ENCODE measurements around the gene MT2A.

The MT2A gene

DNA sequence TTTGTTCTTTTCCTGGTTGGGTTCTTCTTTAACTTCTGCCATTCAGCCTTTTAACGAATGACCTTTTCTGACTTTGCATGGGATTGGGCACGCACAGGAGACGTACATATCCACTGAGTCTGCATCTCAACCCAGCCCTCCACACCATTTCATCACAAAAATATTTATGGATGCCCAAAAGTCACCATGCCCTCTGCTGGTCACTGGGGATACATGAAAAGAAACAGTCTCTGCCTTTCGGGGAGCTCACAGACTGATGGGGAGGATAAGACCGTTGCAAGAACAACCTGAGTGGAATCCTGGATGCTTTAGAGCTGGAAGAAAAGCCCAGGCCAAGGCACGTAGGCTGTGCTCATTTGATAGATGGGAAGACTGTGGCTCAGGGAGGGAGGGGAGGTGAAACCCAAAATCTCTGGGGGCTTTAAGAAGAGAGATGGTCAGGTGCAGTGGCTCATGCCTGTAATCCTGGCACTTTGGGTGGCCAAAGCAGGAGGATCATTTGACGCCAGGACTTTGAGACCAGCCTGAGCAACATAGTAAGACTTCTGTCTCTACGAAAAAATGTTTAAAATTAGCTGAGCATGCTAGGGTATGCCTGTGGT is 7.9 kb upstream of the MT2A start:
- no peak for DNase-seq

DNA sequence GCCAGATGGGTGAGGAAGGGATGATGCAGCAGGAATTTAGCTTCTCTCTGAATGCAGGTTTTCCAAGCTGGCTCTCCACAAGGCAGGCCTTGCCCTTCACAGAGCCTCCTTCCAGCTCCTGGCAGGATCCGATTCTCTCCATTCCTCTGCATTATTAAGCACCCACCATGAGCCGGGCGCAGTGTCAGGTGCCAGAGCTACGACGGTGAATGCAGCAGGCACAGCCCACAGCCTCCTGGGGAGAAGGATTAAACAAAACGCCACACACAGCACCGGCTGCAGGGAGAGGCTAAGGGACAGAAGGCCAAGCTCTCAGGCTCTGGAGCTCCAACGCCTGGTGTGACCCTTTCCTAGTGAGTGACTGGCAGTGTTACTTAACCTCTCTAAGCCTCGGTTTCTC is 7.1 kb upstream of the MT2A start:
- no peak for DNase-seq

DNA sequence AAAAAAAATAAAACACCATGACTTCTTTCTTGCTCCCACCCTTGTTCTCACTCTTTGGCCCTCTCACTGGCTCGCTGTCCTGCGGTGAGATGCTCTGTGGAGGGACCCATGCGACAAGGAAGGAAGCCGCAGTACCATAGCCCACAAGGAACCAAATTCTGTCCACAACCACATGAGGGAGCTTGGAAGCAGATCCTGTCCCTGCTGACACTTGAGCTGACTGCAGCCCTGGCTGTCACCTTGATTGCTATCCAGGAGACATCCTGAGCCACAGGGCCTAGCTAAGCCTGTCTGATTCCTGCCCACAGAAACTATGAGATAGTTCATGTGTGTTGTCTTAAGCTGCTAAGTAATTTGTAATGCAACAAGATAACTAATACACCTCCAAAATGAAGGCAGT is 4.8 kb upstream of the MT2A start:
- DNase-seq = no peak

DNA sequence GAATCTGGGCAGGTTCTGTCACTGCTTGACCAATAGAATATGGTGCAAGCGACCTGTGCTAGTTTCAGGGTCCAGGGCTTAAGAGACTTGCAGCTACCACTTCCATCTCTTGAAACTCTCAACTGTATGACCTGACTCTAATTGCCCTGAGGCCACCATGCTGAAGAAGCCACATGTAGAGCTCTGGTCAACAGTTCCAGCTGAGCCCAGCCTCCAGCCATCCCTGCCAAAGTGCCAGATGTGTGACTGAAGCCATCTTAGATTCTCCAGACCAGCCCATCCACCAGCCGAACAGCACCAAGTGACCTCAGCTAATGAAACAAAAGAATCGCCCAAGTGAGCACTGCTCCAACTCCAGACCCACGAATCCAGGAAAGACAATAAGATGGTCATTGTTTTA is 3.4 kb upstream of the MT2A start:
- DNase-seq = no peak

DNA sequence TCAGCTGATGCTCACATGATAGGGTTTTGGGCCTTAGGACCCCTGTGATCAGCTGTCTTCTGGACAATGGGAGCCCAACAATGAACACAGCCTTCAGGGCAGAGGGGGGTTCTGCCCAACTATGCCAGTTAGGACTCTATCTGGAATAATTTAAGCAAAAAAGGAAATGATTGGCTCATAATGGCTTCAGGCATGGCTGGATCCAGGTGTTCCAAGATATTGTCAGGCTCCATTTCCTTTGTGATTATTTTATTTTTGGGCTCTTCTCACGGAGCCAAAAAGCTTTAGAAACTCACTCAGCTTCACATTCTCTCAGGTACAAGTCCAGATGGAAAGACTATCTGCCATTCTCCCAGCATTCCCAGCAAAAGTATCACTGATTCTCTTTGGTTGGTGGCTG is 2.9 kb upstream of the MT2A start:
- DNase-seq = no peak

DNA sequence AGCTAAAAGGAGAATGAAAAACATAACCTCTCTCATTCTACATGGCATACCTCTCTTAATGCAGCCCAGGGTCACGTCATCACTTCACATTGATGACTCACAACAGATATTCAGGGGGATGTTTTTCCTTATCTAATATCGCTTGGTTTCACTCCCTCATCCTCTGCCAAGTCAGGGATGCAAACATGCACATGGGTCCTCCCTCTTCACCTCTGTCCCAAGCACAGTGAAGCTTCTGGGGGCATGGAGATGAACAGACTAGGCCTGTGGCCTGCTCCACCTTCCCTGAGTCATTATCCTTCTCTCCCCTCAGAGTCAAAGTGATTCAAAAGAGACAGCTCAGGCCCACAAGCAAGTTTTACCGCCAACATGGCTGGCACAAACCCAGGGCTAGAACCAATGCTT is 2.3 kb upstream of the MT2A start:
- DNase-seq = no peak

DNA sequence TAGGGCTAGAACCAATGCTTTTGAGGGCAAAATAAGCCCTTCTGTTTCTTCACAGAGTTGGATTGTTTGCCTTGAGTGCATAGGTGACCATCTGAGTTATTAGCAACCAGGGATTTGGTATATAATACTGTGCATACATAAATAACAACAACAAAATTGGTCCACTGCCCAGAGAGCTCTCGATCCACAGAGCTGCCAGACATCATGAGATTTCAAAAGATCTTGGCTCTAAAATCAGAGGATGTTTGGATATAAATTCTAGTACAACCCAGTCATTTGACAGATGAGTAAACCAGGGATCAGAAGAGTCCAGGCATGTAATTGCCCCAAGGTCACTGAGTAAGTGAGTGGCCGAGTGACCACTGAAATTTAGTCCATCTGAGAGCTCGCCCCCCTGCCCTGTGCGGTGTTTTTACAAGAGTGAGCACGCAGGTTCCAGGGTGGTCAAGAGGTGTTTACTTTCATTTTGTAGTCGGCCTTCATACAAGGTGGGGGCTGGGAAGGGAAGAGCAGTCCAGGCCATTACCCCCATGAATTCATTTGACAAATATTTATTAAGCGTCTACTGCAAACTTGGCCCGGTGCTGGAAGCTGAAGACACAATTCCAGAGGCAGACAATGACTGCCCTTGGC is 1.8 kb upstream of the MT2A start:
- no peak for DNase-seq

DNA sequence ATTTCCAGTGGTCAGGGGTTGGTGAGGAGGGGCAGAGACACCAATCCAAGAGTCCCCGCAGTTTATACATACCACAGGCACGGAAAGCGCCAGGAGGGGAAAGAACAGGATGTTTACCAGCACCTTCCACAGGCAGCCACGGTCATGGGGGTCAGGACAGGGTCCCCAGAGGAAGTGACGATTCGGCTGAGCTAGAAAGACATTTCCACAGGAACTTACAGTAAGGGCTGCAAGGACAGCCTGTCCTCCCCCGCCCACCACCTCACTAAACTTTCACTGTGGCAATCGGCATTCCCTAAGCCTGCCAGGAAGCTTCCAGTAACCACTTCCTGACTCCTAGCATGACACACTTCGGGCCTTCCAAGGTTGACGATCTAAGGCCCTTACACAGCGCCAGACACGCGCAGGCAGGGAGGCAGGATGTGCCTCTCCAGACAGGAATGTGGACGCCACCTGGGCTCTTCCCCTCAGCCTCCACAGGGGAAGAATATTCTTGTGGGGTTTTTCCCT is 1.2 kb upstream of the MT2A start:
- no peak for DNase-seq

DNA sequence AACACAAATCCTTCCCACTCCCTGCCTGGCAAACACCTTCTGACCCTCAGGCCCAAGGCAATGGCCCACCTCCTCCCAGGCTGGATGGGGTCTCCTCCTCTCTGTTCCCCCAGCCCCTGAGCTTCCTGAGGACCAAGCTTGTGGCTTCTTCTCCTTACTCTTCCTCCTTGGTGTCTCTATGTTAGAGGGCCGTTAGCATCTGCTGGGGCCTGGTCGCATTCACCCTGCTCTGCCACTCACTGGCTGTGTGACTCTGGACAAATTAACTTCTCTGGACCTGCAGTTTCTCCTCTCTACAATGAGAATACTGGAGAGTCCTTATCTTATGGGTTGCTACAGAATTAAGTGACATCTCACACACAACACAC is 725 bp upstream of the MT2A start:
- DNase-seq = no peak

DNA sequence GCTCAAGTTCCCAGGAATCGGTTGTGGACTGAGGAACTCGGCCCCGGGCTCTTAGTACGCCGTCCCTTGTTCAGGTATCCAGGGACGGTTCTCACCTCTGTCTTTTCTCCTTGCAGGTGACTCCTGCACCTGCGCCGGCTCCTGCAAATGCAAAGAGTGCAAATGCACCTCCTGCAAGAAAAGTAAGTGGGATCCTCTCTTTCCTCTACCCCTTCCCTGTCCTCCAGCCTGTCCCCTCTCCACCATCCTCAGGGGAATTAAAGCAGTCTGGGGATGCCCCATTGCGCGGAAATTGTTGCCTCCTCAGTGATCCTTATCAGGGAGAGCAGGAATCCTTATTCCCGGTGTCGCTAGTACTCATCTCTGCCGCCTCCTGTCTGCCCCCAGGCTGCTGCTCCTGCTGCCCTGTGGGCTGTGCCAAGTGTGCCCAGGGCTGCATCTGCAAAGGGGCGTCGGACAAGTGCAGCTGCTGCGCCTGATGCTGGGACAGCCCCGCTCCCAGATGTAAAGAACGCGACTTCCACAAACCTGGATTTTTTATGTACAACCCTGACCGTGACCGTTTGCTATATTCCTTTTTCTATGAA is 585 bp downstream of the MT2A start:
- no peak for DNase-seq

DNA sequence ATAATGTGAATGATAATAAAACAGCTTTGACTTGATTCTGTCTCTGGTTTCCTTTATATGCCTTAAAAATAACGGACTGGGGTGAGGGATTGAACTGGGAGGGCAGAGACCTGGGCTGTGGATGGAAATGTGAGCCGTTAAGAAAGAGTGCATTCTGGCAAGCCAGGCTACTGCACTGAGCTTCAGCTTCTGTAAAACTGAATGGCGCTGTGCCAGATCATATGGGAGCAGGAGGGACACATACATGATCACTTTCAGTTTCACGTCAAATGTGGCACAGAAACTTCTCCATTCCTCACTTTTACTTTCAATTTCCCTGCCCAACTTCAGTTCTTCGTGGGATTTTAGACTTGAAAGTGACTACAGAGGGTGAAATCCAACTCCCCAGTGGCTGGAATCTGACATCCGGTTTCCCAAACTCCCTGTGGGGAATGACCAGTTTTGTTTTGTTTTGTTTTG is 1.1 kb downstream of the MT2A start:
- peak in 3 of 4 experiments; percentile 18 to 54 (median 38) for DNase-seq

DNA sequence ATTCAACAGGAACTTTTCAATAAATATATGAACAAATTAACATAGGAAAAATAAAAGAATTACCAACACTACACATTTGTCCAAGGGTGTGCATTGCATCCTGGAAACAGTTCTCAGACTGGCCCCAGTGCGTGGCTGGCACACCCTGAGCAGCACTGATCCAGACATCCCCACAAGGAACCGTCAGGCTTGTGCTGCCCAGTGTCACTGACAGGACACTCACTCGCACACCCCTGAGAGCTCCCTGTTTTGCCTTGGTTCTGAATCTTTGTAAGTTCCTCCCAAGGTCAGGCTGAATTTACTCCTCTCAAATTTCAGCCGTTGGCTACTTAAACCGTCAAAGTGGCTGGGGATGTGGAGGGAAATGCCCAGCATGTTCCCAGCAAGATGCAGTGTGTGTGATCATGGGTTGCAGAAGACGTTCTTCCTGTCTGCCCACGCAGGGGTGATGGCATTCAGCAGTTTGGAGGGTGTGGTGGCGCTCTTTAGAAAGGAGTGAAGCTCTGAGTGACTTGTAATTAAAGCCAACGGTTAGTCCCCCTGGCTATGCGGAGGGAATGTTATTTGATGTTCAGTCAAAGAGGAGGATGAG is 1.7 kb downstream of the MT2A start:
- peak in 3 of 4 experiments; percentile 12 to 32 (median 18) for DNase-seq

DNA sequence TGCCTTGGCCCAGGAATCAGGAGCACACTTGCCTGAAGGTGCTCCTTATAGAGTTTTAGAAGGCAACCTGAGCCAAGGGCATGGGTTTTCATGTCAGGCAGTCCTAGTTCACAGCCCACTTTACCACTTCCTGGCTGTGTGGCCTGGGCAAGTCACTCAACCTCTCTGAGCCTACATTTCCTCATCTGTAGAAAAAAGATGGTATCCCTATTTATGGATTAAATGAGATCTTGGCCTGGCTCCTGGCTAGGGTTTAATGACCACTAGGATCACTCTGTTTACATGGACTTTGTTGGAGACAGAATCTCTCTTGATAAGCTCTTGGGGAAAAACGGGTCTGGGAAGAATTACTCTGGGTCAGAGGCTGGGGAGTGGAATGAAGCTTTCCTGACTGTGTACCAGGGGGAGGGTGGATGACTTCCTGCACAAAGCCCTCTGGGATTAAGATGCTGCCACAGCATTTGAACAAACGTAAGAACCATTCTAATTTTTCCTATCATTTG is 2.3 kb downstream of the MT2A start:
- no peak for DNase-seq

DNA sequence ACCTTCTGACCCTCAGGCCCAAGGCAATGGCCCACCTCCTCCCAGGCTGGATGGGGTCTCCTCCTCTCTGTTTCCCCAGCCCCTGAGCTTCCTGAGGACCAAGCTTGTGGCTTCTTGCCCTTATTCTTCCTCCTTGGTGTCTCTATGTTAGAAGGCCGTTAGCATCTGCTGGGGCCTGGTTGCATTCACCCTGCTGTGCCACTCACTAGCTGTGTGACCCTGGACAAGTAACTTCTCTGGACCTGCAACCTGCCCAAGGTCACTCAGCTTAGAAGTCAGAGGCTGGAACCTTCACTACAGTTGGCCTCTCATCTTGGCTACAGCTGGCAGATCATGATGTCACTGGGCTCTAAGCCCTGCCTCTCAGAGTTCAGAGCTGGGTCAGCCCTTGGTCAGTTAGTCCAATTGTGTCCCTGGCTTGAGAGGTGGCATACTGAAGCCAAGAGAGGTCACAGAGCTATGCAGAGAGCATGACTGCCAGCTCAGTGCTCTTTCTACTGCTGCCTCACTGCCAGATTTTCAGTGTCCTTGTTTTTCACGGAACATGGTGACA is 3.0 kb downstream of the MT2A start:
- no peak for DNase-seq

DNA sequence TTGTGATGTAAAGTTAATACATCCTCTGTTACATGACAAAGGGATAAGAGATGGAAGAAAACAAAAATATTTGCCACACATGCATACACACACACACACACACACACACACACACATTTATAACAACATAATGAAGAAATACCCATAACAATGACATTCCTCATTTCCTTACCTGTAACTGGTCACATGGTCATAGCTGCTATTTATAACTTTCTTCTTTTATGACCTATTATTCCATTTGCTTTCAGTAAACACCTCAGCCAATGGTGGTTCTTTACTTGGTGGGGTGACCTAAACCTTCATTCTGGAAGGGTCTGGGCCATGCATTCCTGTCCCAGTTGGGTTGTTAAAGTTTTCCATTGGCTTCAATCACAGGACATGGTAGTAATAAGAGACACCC is 5.3 kb downstream of the MT2A start:
- DNase-seq = no peak

DNA sequence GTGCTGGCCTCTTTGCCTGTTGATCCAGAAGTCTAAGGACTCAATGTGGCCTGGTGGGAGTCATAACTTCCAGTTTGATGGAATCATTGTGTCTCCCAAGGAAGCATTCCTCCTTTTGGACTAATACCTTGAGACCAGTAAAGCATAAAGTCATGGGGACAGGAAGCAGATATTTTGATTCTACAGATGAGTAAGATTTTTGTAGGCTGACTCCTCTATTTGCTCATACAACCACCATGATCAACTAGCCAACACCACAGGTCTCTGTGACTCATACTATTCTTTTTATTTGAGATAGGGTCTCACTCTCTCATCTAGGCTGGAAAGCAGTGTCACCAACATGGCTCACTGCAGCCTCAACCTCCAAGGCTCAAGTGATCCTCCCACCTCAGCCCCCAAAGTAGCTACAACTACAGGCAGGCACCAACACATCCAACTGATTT is 6.2 kb downstream of the MT2A start:
- DNase-seq = no peak

DNA sequence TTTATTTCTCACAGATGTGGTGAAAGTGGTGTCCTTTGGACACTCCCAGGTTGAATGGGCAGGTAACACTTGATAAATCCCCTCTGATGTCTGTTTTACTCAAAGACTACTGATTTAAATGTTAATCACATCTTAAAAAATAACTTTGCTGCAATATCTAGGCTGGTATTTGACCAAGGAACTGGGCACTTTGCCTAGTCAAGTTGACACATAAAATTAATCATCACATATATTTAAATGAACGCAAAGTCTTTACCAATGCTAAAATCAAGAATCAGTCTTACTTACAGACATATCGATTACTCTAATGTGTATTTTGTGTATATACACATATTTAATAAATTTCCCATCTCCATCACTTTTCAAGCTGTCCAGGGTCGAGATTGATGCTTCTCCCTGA is 7.0 kb downstream of the MT2A start:
- DNase-seq = no peak

DNA sequence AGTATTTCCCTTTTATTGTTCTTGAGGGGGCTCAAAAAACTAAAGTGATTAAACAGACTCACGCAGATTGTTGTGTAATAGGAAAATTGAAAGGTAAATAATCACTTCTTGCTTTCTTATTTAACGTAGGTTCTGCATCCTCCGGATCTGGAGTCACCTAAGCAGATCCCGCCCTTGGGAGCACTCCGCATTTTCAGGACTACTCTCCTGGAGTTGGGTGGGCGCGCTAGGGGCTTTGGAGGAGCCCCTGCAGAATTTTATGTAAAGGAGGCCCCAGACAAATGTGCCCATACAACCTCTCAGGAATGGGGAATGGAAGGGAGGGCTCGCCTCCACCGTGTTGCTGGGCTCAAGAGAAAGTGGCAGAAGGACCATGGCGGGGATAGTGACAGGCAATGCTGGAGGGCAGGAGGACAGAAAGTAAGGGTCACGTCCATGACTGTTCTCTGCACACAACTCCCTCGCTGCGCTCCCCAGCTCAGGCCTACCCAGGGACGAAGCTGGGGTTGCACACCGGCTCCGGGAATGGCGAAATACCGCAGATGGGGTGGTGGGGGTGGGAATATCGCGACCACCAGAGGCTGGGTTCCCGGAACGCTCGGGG is 8.3 kb downstream of the MT2A start:
- no peak for DNase-seq

DNA sequence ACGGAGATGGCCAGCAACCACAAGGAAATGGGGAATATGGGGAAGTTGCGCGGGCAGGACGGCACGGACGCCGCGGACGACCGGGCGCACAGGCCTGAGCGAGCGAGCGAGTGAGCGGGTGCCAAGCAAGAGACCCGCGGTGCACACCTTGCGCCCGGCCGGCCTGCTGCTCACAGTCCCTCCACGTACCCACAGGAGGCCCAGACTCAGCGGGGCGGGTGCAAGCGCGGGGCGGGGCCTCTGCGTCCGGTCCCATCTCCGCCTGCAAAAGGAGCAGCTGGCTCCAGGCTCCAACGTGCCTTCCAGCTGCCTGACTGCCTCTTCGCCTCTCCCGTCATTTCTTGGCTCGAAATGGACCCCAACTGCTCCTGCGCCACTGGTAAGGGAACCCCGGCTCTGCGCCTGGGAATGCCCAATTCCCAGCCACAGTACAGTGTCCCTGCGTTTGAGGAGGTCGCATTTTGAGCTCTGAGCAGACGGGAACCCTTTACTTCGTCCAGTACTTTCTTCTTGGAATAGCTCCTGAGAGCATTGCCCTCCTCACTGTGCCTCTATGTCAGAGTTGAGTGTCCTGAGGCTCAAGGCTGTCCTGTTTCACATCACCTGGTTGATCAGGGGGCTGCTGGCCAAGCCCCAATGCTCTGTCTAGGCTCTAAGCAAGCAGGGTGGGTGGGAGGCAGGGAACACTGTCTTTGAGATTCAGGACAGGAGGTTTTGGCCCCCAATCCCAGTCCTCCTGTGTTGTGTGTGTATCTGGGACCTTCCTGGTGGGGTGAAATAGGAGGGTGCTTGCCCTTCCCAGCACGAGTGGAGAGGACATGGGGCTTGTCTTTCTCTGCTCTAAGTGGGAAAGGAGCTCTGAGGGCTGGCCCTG is 9.1 kb downstream of the MT2A start:
- DNase-seq = peak in 2 of 4 experiments; percentile 11 to 45

DNA sequence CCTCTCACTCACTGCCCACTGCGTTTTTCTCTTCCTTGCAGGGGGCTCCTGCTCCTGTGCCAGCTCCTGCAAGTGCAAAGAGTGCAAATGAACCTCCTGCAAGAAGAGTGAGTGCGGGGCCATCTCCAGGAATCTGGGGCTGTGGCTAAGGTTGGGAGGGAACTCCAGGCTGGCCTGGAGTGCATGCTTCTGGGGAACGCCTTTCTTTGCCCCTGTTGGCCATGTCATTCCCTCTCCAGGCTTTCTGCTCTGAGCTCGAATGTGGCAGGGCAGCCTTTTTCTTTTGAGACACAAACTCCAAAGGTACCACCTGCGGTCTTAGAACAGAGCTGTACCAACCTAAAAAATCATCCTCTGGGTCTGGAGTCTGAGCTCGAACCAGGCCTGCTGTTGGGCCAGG is 9.8 kb downstream of the MT2A start:
- DNase-seq = no peak

DNA sequence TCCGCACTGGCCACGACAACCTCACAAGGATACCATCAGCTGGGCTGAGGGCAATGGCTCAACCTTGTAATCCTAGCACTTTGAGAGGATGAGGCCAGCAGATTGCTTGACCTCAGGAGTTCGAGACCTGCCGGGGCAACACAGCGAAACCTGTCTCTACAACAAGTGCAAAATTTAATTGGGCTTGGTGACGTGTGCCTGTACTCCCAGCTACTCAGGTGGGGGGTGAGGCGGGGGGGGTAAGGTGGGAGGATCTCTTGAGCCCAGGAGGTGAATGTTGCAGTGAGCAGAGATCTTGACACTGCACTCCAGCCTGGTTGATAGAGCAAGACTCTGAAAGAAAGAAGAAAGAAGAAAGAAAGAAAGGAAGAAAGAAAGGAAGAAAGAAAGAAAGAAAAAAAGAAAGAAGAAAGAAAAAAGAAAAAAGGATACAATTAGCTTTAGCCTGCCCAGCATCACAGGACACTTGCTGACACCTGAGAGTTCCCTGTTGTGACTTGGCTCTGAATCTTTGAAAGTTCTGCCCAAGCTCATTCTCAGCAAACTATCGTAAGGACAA is 12.0 kb downstream of the MT2A start:
- no peak for DNase-seq
